GM18511 (cell line): ENCODE measurements around the gene MAP4K5.
"Not testable (repeated sequence)": the region's sequence is repeated elsewhere in the genome, so short reads cannot be mapped to it uniquely, and the experiment has no call there.

Source experiments
- ATAC-seq: cut with Tn5 transposase; IDR thresholded peaks from one replicate; pipeline ENCODE4 v1.9.1; 2021; ENCODE audit warnings: mild to moderate bottlenecking, moderate library complexity; ENCODE audit not compliant: unreplicated experiment

The MAP4K5 gene

DNA sequence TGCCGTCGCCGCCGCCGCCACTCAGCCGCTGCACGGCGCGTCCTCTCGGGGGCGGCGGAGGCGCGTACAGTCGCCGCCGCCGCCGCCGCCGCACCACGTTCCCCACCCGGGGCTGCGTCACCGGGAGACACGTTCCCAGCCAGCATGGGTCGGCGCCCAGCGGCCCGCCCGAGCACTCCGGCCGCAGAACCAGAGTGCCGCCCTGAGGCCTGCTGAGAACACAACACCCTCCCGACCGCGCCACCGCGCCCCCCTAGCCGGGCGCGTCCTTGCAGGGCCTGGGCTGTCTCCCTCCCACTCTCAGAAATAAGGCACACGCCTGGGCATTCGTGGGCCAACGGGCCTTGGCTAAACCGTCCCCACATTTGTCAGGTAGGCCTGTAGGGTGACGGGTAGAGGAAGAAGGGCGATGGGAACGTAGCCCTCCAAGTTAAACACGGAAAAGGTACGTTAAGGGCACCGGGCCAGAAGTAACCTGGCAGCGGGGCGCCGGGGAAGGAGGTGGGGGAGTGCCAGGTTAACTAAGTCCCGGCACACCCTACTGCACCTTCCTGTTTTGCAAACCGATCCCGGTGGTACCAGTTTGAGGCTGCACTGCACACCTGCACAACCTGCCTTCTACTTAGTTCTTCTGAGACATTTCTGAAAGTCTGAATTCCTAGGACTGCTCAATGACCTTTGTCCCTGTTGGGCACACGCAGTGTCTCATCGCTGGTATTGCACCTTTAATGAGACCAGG, at the start of gene MAP4K5:
TSS of gene MAP4K5 (minus strand) at position 68 of the 739 bp plus-strand sequence. CDS start 520 bp downstream, outside the sequence.
- ATAC-seq, result peak; percentile 95

- no peak for ATAC-seq
These were observed 46.1 kb upstream of the MAP4K5 start for GRCh38 chr14:50578433-50578832.

DNA sequence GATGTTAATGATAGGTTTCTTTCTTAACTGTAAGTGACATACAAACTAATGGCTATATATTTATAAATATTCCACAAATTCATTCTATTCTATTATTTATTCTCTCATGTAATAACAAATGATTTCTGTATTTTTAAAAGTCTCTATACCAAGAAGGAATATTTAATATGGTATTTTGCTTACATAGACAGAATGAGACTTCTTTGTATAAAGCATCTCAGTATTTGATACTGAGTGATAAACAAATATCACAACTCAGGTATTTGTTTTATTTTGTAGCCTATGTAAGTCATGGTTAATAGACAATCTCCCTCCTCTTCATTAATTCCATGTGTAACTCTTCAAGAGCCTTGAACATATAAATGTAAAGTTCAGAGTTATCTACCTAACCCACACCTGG, 45.6 kb upstream of the MAP4K5 start:
- ATAC-seq, result no peak

GRCh38 chr14:50575769-50576168, 43.4 kb upstream of the MAP4K5 start:
- no peak for ATAC-seq

DNA sequence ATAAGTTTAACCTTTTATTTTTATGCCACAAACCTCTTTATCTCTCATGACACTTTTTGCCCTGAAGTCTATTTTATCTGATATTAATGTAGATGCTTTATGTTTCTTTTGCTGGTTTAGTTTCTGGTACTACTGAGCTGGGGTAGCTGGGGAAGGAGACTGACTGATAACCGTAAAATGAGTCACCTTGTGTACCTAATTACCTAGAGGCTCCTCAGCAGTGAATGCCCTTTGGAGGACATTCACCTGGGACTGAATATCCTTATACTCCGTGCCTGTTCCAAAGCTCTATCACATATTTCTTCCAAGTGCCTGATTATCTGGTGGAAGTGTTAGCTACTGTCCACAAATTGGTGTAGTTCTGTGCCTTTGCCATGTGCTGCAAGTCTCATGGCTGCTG, 41.5 kb upstream of the MAP4K5 start:
- ATAC-seq, result no peak

DNA sequence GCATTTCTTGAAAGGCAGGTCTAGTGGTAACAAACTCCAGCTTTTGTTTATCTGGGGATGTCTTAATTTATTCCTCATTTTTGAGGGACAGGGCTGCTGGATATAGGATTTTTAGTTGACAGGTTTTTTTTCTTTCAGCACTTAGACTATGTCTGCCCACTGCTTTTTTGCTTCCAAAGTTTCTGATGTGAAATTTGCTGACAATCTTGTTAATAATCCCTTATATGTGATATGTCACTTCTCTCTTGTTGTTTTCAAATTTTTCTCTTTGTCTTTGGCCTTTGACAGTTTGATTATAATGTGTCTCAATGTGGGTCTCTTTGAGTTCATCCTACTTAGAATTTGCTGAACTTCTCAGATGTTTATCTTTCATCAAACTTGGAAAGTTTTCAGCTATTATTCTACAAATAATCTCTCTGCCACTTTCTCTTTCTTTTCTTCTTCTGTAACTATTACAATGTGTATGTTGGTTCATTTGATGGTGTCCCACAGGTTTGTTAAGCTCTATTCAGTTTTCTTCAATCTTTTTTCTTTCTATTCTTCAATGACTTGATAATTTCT, 37.4 kb upstream of the MAP4K5 start:
- ATAC-seq, result no peak

GRCh38 chr14:50562841-50563240, 30.5 kb upstream of the MAP4K5 start:
- no peak for ATAC-seq

DNA sequence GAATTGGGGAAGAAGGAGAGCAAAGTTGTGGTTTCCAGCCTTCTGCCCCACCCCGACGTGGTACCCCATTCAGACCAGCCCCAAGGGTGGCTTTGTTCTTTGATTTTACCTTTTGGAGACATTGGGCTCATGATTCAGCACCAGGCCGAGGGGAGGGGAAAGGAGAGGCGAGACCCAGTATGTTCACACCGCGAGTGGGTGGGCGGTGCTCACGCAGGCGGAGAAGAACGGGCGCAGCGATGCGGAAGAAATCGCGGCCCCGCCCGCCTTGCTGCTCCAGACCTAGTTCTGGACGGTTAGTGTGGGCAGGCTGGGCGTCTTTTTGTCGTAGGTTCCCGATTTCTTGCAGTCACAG, 28.5 kb upstream of the MAP4K5 start:
- peak; percentile 31 for ATAC-seq

DNA sequence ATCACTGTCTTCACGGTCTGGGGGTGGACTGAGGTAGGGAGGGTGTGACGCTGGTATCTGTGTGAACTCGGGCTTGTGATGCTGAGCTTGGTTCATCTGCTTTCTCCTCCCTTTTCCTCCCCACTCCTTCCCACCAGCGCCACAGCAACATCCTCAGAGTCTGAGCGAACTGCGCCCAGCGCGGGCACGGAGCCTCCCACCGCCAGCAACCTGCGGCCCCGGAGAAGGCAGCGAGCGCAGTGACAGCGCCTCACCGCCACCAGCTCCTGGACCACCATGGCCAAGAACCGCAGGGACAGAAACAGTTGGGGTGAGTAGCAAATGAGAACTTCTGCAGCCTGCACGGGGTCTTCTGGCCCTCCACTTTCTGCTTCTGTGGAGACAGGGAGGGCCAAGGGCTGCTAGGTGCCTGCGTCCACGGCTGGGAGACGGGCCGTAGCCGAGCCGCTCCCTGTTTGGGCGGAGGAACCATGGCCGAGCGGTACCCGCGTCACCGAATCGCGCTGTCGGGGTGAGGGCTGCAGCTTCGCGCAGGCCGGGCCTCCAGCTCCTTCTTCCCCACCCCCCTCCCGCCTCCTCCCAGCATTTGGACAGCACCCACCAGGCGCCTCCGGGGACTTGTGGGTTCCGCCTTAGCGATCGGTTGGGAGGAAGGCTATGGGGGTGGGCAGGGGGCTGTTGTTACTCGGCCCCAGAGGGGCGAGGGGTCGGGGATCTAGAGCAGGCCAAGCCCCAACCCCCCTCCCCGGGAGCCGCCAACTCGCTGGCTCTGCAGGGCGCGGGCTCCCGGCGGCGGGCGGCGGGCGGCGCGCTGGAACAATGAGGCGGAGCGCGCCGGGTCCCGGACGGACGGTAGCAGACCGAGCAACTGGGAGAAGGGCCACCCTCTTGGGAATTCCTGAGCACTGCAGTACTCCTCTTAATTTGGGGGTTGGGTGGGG, 27.9 kb upstream of the MAP4K5 start, which contains the start of gene ATL1:
TSS of gene ATL1 (plus strand) at position 156 of the 941 bp plus-strand sequence. CDS start at position 277, 121 bp downstream.
- ATAC-seq, result peak; percentile 62

DNA sequence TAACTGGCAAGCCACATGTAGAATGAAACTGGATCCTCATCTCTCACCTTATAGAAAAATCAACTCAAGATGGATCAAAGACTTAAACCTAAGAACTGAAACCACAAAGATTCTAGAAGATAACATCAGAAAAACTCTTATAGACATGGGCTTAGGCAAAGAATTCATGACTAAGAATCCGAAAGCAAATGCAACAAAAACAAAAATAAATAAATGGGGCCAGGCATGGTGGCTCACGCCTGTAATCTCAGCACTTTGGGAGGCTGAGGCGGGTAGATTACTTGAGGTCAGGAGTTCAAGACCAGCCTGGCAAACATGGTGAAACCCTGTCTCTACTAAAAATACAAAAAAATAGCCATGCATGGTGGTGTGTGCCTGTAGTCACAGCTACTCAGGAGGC, 20.4 kb upstream of the MAP4K5 start:
- not testable (repeated sequence) for ATAC-seq

GRCh38 chr14:50551877-50552276, 19.5 kb upstream of the MAP4K5 start:
- no peak for ATAC-seq

DNA sequence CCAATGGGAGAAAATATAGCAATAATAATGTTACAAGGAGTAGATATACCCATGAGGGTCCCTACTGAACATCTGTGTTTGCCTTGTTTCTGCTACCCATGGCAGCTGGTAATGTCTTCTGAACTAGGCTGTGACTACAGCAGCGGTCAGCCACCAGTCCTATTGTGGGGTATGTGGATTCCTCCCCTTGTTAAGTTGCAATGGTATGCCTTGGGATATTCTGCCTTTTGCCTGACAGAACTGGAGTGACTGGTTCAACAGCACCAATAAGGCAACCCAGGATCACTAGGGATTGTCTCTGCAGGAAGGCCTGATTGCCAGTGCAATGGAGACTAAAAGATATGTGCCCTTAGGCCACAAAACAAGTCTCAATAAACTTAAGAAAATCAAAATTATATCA, 17.9 kb upstream of the MAP4K5 start:
- no peak for ATAC-seq

DNA sequence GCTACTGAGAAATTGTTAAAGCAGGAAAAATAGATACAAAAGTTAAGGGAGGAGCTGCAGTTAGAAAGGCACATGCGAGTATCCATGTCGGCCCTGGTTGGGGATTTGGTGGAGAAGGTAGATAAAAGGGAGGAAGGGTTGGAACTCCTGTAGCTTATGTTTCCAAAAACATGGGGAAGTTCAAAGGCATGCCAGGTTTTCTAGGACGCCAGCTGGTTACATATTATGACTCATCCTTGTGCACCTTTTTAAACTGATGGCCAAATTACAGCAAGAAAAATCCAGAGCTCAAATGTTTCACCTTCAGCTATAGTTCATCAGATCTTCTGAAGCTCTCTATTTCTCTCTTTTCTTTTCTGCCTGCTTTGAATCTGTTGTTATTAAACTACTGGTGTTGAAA, 13.2 kb upstream of the MAP4K5 start:
- no peak for ATAC-seq

DNA sequence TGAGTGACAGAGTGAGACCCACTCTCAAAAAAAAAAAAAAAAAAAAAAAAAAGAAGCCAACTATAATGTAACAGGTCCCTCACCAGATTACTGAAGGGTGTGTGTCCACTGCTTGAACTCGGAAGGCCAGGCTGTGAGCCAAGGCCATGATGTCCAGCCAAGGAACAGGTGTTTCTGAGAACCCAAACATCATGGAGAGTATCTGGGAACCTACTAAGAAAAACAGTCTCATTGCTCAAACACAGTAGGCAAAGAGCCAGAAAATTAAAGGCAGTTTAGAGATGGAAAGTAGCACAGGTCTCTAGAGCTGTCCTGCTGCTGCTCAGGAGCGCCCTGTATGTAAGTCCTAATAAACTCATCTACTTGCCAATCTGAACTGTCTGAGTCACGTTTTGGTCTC, 12.5 kb upstream of the MAP4K5 start:
- ATAC-seq, result no peak

- peak; percentile 71 for ATAC-seq
These were observed 10.6 kb upstream of the MAP4K5 start for GRCh38 chr14:50542941-50543418.

- no peak for ATAC-seq
These were observed 8.8 kb upstream of the MAP4K5 start for GRCh38 chr14:50541159-50541567.

DNA sequence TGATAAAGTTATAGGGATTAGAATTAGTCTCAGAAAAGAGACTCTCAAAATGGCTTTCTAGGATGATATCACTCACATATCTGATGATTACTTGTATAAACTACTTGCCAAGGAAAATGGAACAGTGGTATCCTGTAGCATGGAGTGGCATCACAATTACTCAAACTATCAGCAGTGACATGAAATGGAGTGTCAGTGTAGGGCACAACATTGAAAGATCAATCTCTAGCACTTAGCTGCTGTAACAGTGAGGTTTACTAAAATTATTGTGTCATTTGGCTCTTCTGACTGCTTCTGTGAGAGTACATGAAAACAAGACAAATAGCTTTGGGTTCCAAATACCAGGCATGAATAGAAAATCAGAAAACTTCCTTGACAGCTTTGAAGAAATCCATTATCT, 6.7 kb upstream of the MAP4K5 start:
- ATAC-seq, result no peak

DNA sequence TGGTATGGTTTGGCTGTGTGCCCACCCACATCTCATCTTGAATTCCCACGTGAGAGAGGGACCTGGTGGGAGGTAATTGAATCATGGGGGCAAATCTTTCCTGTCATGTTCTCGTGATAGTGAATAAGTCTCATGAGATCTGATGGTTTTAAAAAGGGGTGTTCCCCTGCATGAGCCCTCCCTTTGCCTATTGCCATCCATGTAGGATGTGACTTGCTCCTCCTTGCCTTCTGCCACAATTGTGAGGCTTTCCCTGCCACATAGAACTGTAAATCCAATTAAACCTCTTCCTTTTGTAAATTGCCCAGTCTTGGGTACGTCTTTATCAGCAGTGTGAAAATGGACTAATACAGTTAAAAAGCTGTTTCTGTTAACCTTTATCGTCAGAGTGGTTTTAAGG, 5.7 kb upstream of the MAP4K5 start:
- not testable (repeated sequence) for ATAC-seq

DNA sequence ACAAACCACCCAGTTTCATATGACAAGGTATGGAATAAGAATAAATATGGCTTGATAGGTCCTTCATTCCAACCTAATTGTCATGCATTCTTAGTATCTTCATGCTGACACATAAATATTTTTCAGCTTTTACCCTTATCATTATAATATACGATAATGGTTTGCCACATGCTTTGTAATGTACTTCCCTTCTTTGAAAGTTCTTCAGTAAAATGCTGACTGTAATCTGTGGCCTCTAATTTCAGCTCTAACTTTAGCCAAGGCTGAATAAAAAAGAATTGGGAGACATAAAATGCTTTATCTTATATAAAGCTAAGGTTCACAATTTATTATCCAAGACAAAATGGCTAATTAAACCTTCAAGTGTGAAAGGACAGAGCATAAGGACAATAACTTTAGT, 2.6 kb upstream of the MAP4K5 start:
- ATAC-seq, result no peak

GRCh38 chr14:50534416-50534815, 2.0 kb upstream of the MAP4K5 start:
- ATAC-seq, result no peak

GRCh38 chr14:50533806-50534205, 1.4 kb upstream of the MAP4K5 start:
- no peak for ATAC-seq
